Mucosa of stomach (tissue), 1 donor: ENCODE measurements around the gene AP3M1.

ENCODE experiments used
- H3K27me3 ChIP-seq: one replicate; pipeline ENCODE4 v1.7.0; 2013; ENCODE audit warnings: mild to moderate bottlenecking, low read length; ENCODE audit not compliant: control insufficient read depth, insufficient read depth
- H3K36me3 ChIP-seq: one replicate; pipeline ENCODE4 v1.7.0; 2013; ENCODE audit warnings: low read length; ENCODE audit not compliant: control insufficient read depth, insufficient read depth
- H3K4me1 ChIP-seq: one replicate; pipeline ENCODE4 v1.7.0; 2013; ENCODE audit warnings: mild to moderate bottlenecking, low read length; ENCODE audit not compliant: control insufficient read depth, insufficient read depth
- H3K4me3 ChIP-seq: one replicate; pipeline ENCODE4 v1.7.0; 2013; ENCODE audit warnings: low read length
- H3K9ac ChIP-seq: one replicate; pipeline ENCODE4 v1.7.0; 2013; ENCODE audit warnings: mild to moderate bottlenecking, low read length, moderate library complexity
- H3K9me3 ChIP-seq: one replicate; pipeline ENCODE4 v1.7.0; 2013; ENCODE audit warnings: mild to moderate bottlenecking, low read length, moderate library complexity; ENCODE audit not compliant: control insufficient read depth
- donor health status: Pancreatic carcinoma.

AP3M1 gene

GRCh38 chr10:74123081-74123480, 27.5 kb downstream of the AP3M1 start:
- no peaks in the 10 kb centered on the region for H3K9me3 ChIP-seq
- no peak overlapping the region for H3K4me3 ChIP-seq
- peaks cover 7% of the 10 kb centered on the region for H3K36me3 ChIP-seq

GRCh38 chr10:74122060-74122459, 28.6 kb downstream of the AP3M1 start:
- H3K4me1 ChIP-seq = peaks cover 7% of the 10 kb centered on the region
- peaks cover 7% of the 10 kb centered on the region for H3K36me3 ChIP-seq
- H3K4me3 ChIP-seq = no peak overlapping the region
- H3K9ac ChIP-seq = no peak overlapping the region
- H3K27me3 ChIP-seq = no peaks in the 10 kb centered on the region
- H3K9me3 ChIP-seq = no peaks in the 10 kb centered on the region

More at GRCh38 chr10:74123081-74123480, 27.5 kb downstream of the AP3M1 start:
- Histone ChIP-seq H3K4me1 (peaks cover 7% of the 10 kb centered on the region), H3K27me3 (no peaks in the 10 kb centered on the region), H3K9ac (no peak overlapping the region)

- peaks cover 7% of the 10 kb centered on the region for H3K36me3 ChIP-seq
- H3K27me3 ChIP-seq = no peaks in the 10 kb centered on the region
- no peak overlapping the region for H3K4me3 ChIP-seq
- H3K9me3 ChIP-seq = no peaks in the 10 kb centered on the region
- H3K4me1 ChIP-seq = peaks cover 7% of the 10 kb centered on the region
- H3K9ac ChIP-seq = no peak overlapping the region
Measured at GRCh38 chr10:74121368-74121767, 29.3 kb downstream of the AP3M1 start.

- H3K9me3 ChIP-seq = no peaks in the 10 kb centered on the region
- H3K27me3 ChIP-seq = no peaks in the 10 kb centered on the region
- no peak overlapping the region for H3K9ac ChIP-seq
- H3K36me3 ChIP-seq = peaks cover 7% of the 10 kb centered on the region
- no peak overlapping the region for H3K4me3 ChIP-seq
- peaks cover 7% of the 10 kb centered on the region for H3K4me1 ChIP-seq
Measured at GRCh38 chr10:74120911-74121310, 29.7 kb downstream of the AP3M1 start.

GRCh38 chr10:74118804-74119203, 31.8 kb downstream of the AP3M1 start:
- H3K4me1 ChIP-seq = peaks cover 7% of the 10 kb centered on the region
- H3K36me3 ChIP-seq = peaks cover 4% of the 10 kb centered on the region
- no peaks in the 10 kb centered on the region for H3K9me3 ChIP-seq
- H3K9ac ChIP-seq = no peak overlapping the region
- no peaks in the 10 kb centered on the region for H3K27me3 ChIP-seq
- no peak overlapping the region for H3K4me3 ChIP-seq

- peaks cover 7% of the 10 kb centered on the region for H3K4me1 ChIP-seq
- H3K27me3 ChIP-seq = no peaks in the 10 kb centered on the region
- H3K4me3 ChIP-seq = no peak overlapping the region
- no peaks in the 10 kb centered on the region for H3K36me3 ChIP-seq
- no peaks in the 10 kb centered on the region for H3K9me3 ChIP-seq
- no peak overlapping the region for H3K9ac ChIP-seq
Measured at GRCh38 chr10:74117738-74118137, 32.9 kb downstream of the AP3M1 start.

- H3K36me3 ChIP-seq = peaks cover 3% of the 10 kb centered on the region
- no peak overlapping the region for H3K9ac ChIP-seq
- no peak overlapping the region for H3K4me3 ChIP-seq
- H3K4me1 ChIP-seq = peaks cover 5% of the 10 kb centered on the region
- H3K9me3 ChIP-seq = no peaks in the 10 kb centered on the region
- H3K27me3 ChIP-seq = no peaks in the 10 kb centered on the region
Measured at GRCh38 chr10:74114041-74114448, 36.6 kb downstream of the AP3M1 start.

GRCh38 chr10:74113546-74113945, 37.1 kb downstream of the AP3M1 start:
- no peak overlapping the region for H3K9ac ChIP-seq
- no peaks in the 10 kb centered on the region for H3K27me3 ChIP-seq
- peaks cover 5% of the 10 kb centered on the region for H3K36me3 ChIP-seq
- H3K9me3 ChIP-seq = no peaks in the 10 kb centered on the region
- no peak overlapping the region for H3K4me3 ChIP-seq
- H3K4me1 ChIP-seq = peaks cover under 1% of the 10 kb centered on the region

GRCh38 chr10:74111799-74112198, 38.8 kb downstream of the AP3M1 start:
- H3K36me3 ChIP-seq = peaks cover 5% of the 10 kb centered on the region
- H3K9ac ChIP-seq = no peak overlapping the region
- no peaks in the 10 kb centered on the region for H3K4me1 ChIP-seq
- H3K27me3 ChIP-seq = no peaks in the 10 kb centered on the region
- no peak overlapping the region for H3K4me3 ChIP-seq
- H3K9me3 ChIP-seq = no peaks in the 10 kb centered on the region

- no peaks in the 10 kb centered on the region for H3K27me3 ChIP-seq
- H3K4me1 ChIP-seq = no peaks in the 10 kb centered on the region
- no peak overlapping the region for H3K4me3 ChIP-seq
- H3K9me3 ChIP-seq = no peaks in the 10 kb centered on the region
- peaks cover 5% of the 10 kb centered on the region for H3K36me3 ChIP-seq
- no peak overlapping the region for H3K9ac ChIP-seq
Measured at GRCh38 chr10:74110120-74110519, 40.5 kb downstream of the AP3M1 start.

- Histone ChIP-seq H3K4me1 (no peaks in the 10 kb centered on the region), H3K4me3 (no peak overlapping the region), H3K27me3 (no peaks in the 10 kb centered on the region), H3K9ac (no peak overlapping the region), H3K9me3 (no peaks in the 10 kb centered on the region), H3K36me3 (peaks cover 5% of the 10 kb centered on the region)
Measured at GRCh38 chr10:74109452-74109851, 41.2 kb downstream of the AP3M1 start.

- Histone ChIP-seq H3K36me3 (peaks cover 5% of the 10 kb centered on the region), H3K9ac (no peak overlapping the region), H3K27me3 (no peaks in the 10 kb centered on the region)
Measured at GRCh38 chr10:74107391-74107790, 43.2 kb downstream of the AP3M1 start.

GRCh38 chr10:74104996-74105395, 45.6 kb downstream of the AP3M1 start:
- Histone ChIP-seq H3K4me3 (no peak overlapping the region), H3K9me3 (no peaks in the 10 kb centered on the region), H3K9ac (no peak overlapping the region), H3K4me1 (no peaks in the 10 kb centered on the region), H3K27me3 (no peaks in the 10 kb centered on the region), H3K36me3 (peaks cover 8% of the 10 kb centered on the region)

More at GRCh38 chr10:74107391-74107790, 43.2 kb downstream of the AP3M1 start:
- Histone ChIP-seq H3K4me1 (no peaks in the 10 kb centered on the region), H3K9me3 (no peaks in the 10 kb centered on the region), H3K4me3 (no peak overlapping the region)
